ENCODE results near the gene CYBRD1.

DNA sequence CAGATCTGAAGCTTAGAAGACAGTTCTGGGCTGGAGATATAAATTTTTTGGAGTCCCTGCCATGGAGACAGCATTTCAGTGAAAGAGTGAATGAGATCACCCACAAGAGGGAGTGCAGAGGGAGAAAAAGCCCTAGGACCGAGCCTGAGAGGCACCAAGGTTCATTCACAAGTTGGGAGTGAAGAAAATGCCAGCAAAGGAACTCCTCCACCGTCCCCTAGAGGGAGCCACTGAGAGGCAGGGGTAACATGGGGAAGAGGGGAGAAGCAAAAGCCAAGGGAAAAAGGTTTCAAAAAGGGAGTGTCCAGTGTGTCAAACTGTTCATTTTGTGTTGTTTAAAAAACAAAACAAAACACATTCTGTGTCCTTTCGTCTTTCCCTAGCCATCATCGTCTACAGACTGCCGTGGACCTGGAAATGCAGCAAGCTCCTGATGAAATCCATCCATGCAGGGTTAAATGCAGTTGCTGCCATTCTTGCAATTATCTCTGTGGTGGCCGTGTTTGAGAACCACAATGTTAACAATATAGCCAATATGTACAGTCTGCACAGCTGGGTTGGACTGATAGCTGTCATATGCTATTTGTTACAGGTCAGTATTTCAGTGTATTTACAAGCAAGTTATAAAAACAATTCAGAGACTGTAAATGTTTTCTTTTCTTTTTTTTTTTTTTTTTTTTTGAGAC lies 19.1 kb downstream of the CYBRD1 start:
- TF ChIP-seq, protein P1, sequence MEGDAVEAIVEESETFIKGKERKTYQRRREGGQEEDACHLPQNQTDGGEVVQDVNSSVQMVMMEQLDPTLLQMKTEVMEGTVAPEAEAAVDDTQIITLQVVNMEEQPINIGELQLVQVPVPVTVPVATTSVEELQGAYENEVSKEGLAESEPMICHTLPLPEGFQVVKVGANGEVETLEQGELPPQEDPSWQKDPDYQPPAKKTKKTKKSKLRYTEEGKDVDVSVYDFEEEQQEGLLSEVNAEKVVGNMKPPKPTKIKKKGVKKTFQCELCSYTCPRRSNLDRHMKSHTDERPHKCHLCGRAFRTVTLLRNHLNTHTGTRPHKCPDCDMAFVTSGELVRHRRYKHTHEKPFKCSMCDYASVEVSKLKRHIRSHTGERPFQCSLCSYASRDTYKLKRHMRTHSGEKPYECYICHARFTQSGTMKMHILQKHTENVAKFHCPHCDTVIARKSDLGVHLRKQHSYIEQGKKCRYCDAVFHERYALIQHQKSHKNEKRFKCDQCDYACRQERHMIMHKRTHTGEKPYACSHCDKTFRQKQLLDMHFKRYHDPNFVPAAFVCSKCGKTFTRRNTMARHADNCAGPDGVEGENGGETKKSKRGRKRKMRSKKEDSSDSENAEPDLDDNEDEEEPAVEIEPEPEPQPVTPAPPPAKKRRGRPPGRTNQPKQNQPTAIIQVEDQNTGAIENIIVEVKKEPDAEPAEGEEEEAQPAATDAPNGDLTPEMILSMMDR (optimal IDR thresholded peaks at IDR 0.05 in 1 of 3, IDR thresholded peaks at IDR 0.05 in 1 of 3, conservative IDR thresholded peaks at IDR 0.05 in 1 of 3; ENCODE audit: extremely low read depth in 1 of 3, insufficient read depth in 2 of 3, low read length in 3 of 3), result peak; percentile 59 to 65 (median 61)
- TF ChIP-seq EZH2 (IDR thresholded peaks at IDR 0.05; ENCODE audit: low read length), result no peak
